ENCODE results near the gene ZNF428.
"Not testable (repeated sequence)": the region's sequence is repeated elsewhere in the genome, so short reads cannot be mapped to it uniquely, and the experiment has no call there.

The ZNF428 gene

DNA sequence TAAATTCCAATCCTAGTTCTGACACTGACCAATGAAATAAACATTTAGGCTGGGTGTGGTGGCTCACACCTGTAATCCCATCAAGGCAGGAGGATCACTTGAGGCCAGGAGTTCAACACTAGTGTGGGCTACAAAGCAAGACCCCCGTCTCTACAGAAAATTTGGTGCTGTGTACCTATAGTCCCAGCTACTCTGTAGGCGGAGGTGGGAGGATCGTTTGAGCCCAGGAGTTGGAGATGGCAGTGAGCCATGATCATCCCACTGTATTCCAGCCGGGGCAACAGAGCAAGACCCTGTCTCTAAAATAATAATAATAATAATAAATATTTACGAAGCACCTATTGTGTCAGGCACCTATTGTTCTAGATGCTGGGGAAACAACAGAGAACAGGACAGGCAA, 30.2 kb downstream of the ZNF428 start:
- TF ChIP-seq, protein P1, sequence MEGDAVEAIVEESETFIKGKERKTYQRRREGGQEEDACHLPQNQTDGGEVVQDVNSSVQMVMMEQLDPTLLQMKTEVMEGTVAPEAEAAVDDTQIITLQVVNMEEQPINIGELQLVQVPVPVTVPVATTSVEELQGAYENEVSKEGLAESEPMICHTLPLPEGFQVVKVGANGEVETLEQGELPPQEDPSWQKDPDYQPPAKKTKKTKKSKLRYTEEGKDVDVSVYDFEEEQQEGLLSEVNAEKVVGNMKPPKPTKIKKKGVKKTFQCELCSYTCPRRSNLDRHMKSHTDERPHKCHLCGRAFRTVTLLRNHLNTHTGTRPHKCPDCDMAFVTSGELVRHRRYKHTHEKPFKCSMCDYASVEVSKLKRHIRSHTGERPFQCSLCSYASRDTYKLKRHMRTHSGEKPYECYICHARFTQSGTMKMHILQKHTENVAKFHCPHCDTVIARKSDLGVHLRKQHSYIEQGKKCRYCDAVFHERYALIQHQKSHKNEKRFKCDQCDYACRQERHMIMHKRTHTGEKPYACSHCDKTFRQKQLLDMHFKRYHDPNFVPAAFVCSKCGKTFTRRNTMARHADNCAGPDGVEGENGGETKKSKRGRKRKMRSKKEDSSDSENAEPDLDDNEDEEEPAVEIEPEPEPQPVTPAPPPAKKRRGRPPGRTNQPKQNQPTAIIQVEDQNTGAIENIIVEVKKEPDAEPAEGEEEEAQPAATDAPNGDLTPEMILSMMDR (IDR thresholded peaks at IDR 0.05; ENCODE audit: low read depth, low read length), result no peak

DNA sequence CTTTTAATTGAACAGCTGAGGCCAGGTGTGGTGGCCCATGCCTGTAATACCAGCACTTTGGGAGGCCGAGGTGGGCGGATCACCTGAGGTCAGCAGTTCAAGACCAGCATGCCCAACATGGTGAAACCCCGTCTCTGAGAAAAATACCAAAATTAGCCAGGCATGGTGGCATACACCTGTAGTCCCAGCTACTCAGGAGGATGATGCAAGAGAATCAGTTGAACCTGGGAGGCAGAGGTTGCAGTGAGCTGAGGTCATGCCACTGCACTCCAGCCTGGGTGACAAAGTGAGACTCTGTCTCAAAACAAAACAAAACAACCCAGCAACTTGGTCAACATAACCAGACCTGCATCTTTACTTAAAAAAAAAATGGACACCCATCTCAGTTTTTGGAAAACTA, 32.4 kb downstream of the ZNF428 start:
- not testable (repeated sequence) for H3K36me3 ChIP-seq; H3K4me1 ChIP-seq; H3K9me3 ChIP-seq; H3K27me3 ChIP-seq; DNase-seq; H3K4me3 ChIP-seq (ENCODE audit: low read depth, low read length)

More for the DNA sequence above, 30.2 kb downstream of the ZNF428 start:
- no peak for DNase-seq
- Histone ChIP-seq H3K9me3 (no peaks in the 10 kb centered on the region), H3K4me1 (peaks cover 7% of the 10 kb centered on the region), H3K4me3 (ENCODE audit: low read depth, low read length) (no peak overlapping the region), H3K27me3 (no peaks in the 10 kb centered on the region), H3K36me3 (peaks cover 9% of the 10 kb centered on the region; the same call in 1 of the 2 replicates)

DNA sequence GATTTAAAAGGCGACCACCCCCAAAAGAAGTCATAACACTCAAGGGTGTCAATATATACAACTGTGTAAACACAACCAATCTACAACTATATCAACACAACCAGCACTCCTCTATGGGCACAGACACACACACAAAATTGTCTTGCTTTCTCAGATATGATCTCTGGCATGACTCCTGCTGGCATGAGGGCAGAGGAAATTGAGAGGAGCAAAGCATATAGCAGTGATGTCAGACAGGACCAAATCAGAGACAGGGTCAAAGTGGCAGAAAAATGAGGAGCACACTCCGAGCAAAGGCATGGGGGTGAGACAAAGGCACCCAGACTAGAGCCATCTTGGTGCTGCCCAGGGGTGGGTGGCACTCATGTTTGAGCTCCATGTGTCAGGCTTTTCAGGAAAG, 33.1 kb downstream of the ZNF428 start:
- no peaks in the 10 kb centered on the region; the same call in 1 of the 2 replicates for H3K36me3 ChIP-seq
- no peaks in the 10 kb centered on the region for H3K27me3 ChIP-seq
- TF ChIP-seq, protein P1 (IDR thresholded peaks at IDR 0.05; ENCODE audit: low read depth, low read length), result no peak
- H3K4me3 ChIP-seq (ENCODE audit: low read depth, low read length), result no peak overlapping the region
- peaks cover 7% of the 10 kb centered on the region for H3K4me1 ChIP-seq
- H3K9me3 ChIP-seq, result no peaks in the 10 kb centered on the region
- no peak for DNase-seq

DNA sequence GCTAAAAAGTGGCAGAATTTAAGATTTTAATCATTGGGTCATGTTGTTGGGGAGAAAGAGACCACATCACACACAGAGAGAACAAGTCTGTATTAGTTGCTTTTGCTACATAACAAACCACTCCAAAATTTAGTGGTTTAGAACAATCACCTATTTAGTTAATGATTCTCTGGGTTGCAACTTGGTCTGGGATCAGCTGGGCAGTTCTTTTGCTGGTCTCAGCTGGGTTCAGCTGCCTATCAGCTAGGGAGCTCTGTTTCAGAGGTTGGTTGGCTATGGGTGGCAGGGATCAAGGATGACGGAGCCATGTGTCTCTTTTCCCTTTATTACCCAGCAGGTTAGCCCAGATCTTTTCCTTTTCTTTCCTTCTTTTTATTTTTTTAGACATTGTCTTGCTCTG, 34.9 kb downstream of the ZNF428 start:
- H3K9me3 ChIP-seq, result no peaks in the 10 kb centered on the region
- H3K36me3 ChIP-seq, result no peaks in the 10 kb centered on the region; the same call in 1 of the 2 replicates
- peaks cover 7% of the 10 kb centered on the region for H3K4me1 ChIP-seq
- no peak overlapping the region for H3K4me3 ChIP-seq (ENCODE audit: low read depth, low read length)
- no peaks in the 10 kb centered on the region for H3K27me3 ChIP-seq
- TF ChIP-seq, protein P1 (IDR thresholded peaks at IDR 0.05; ENCODE audit: low read depth, low read length), result no peak
- DNase-seq, result no peak

DNA sequence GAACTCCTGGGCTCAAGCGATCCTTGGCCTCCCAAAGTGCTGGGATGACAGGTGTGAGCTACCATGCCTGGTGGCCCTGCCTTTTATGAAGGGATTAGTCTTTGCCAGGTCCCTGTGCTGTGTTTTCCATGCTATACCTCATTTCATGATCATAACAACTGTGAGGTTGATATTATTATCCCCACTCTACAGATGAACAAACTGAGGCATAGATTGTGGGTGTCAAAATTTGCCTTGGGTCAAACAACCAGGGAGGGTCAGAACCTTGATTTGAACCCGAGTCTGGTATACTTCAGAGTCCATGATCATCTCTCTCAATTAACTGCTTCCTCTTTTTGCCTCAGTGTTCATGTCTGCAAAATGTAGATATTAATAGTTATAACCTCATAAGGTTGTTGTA, 36.9 kb downstream of the ZNF428 start:
- no peak for DNase-seq
- TF ChIP-seq, protein P1 (IDR thresholded peaks at IDR 0.05; ENCODE audit: low read depth, low read length), result no peak
- H3K36me3 ChIP-seq, result no peaks in the 10 kb centered on the region

DNA sequence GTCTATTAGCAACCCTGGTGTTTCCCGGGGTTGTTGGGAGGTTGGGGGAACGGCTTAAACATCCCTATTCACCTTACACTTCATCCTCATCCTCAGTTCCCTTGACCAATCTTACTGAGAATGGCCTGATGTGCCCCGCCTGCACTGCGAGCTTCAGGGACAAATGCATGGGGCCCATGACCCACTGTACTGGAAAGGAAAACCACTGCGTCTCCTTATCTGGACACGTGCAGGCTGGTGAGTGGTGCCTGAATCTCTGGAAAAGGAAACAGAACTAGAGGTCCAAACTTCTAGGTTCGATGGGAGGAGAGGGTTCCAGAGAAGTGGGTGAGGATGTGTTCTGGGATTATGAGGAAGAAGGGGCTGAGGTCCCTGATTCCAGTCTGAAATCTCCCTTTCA, 38.0 kb downstream of the ZNF428 start:
- H3K4me3 ChIP-seq (ENCODE audit: low read depth, low read length), result no peak overlapping the region
- H3K27me3 ChIP-seq, result no peaks in the 10 kb centered on the region
- no peaks in the 10 kb centered on the region for H3K9me3 ChIP-seq
- H3K4me1 ChIP-seq, result peaks cover 6% of the 10 kb centered on the region
- no peaks in the 10 kb centered on the region for H3K36me3 ChIP-seq
- TF ChIP-seq, protein P1 (IDR thresholded peaks at IDR 0.05; ENCODE audit: low read depth, low read length), result no peak
- no peak for DNase-seq

More for the DNA sequence above, 36.9 kb downstream of the ZNF428 start:
- Histone ChIP-seq H3K9me3 (no peaks in the 10 kb centered on the region), H3K4me1 (peaks cover 7% of the 10 kb centered on the region), H3K4me3 (ENCODE audit: low read depth, low read length) (no peak overlapping the region), H3K27me3 (no peaks in the 10 kb centered on the region)

DNA sequence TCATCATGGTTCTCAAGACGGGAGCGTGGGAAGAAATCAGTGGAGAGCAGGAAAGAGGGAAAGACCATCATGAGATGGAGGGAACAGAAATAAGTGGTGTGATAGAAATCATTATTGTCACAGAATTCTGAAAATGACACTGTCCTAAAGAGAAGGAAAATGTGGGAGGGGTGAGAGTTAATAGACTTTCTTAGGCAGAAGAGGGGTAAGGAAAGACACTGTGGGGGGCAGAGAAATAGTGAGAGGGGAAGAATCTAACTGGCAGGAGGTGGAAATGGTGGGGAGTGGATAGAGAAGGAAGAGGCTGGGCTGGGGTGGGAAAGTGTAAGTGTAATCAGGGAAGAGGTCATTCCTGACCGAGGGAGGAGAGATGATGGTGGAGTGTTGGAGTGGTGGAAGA, 40.6 kb downstream of the ZNF428 start:
- Histone ChIP-seq H3K27me3 (no peaks in the 10 kb centered on the region), H3K36me3 (no peaks in the 10 kb centered on the region), H3K4me1 (no peaks in the 10 kb centered on the region), H3K4me3 (ENCODE audit: low read depth, low read length) (no peak overlapping the region), H3K9me3 (no peaks in the 10 kb centered on the region)
- DNase-seq, result no peak
- TF ChIP-seq, protein P1 (IDR thresholded peaks at IDR 0.05; ENCODE audit: low read depth, low read length), result no peak
